Measurements from ENCODE around the gene ZYG11A.
"Not testable (repeated sequence)": the region's sequence is repeated elsewhere in the genome, so short reads cannot be mapped to it uniquely, and the experiment has no call there.

The ZYG11A gene

GRCh38 chr1:52842643-52843310 is at the start of gene ZYG11A:
TSS of gene ZYG11A (plus strand) at chr1:52842760. CDS start at chr1:52842884, 124 bp downstream.
- Mint-ChIP-seq H3K4me1 (ENCODE audit: low read depth) (peaks cover 2% of the 10 kb centered on the region), H3K27me3 (ENCODE audit: low read depth) (peaks cover 38% of the 10 kb centered on the region), H3K4me3 (peak within 1 kb of the TSS; percentile 63), H3K27ac (no peak within 1 kb of the TSS), H3K9me3 (no peaks in the 10 kb centered on the region), H3K36me3 (ENCODE audit: low read depth) (no peaks in the 10 kb centered on the region)

- H3K27ac Mint-ChIP-seq; H3K36me3 Mint-ChIP-seq (ENCODE audit: low read depth); H3K27me3 Mint-ChIP-seq (ENCODE audit: low read depth); H3K4me1 Mint-ChIP-seq (ENCODE audit: low read depth); H3K9me3 Mint-ChIP-seq; H3K4me3 Mint-ChIP-seq: not testable (repeated sequence)
Measured at GRCh38 chr1:52793717-52794116, 48.8 kb upstream of the ZYG11A start.

GRCh38 chr1:52795464-52795863 is 47.1 kb upstream of the ZYG11A start:
- H3K9me3 Mint-ChIP-seq: no peaks in the 10 kb centered on the region
- no peak overlapping the region for H3K4me3 Mint-ChIP-seq
- H3K36me3 Mint-ChIP-seq (ENCODE audit: low read depth): peaks cover 7% of the 10 kb centered on the region
- no peak overlapping the region for H3K27ac Mint-ChIP-seq
- H3K27me3 Mint-ChIP-seq (ENCODE audit: low read depth): no peaks in the 10 kb centered on the region
- no peaks in the 10 kb centered on the region for H3K4me1 Mint-ChIP-seq (ENCODE audit: low read depth)

GRCh38 chr1:52798331-52798730 is 44.2 kb upstream of the ZYG11A start:
- Mint-ChIP-seq H3K4me1 (ENCODE audit: low read depth) (no peaks in the 10 kb centered on the region), H3K36me3 (ENCODE audit: low read depth) (peaks cover 7% of the 10 kb centered on the region), H3K9me3 (no peaks in the 10 kb centered on the region), H3K27ac (no peak overlapping the region), H3K4me3 (no peak overlapping the region), H3K27me3 (ENCODE audit: low read depth) (no peaks in the 10 kb centered on the region)

- peaks cover 5% of the 10 kb centered on the region for H3K36me3 Mint-ChIP-seq (ENCODE audit: low read depth)
- no peaks in the 10 kb centered on the region for H3K9me3 Mint-ChIP-seq
- no peaks in the 10 kb centered on the region for H3K4me1 Mint-ChIP-seq (ENCODE audit: low read depth)
- no peak overlapping the region for H3K4me3 Mint-ChIP-seq
- no peak overlapping the region for H3K27ac Mint-ChIP-seq
- H3K27me3 Mint-ChIP-seq (ENCODE audit: low read depth): no peaks in the 10 kb centered on the region
Measured at GRCh38 chr1:52801011-52801410, 41.5 kb upstream of the ZYG11A start.

- not testable (repeated sequence) for H3K36me3 Mint-ChIP-seq (ENCODE audit: low read depth); H3K27ac Mint-ChIP-seq; H3K4me3 Mint-ChIP-seq; H3K4me1 Mint-ChIP-seq (ENCODE audit: low read depth); H3K27me3 Mint-ChIP-seq (ENCODE audit: low read depth); H3K9me3 Mint-ChIP-seq
Measured at GRCh38 chr1:52804083-52804482, 38.5 kb upstream of the ZYG11A start.

- no peaks in the 10 kb centered on the region for H3K9me3 Mint-ChIP-seq
- H3K27ac Mint-ChIP-seq: no peak overlapping the region
- H3K27me3 Mint-ChIP-seq (ENCODE audit: low read depth): no peaks in the 10 kb centered on the region
Measured at GRCh38 chr1:52814465-52814864, 28.1 kb upstream of the ZYG11A start.

GRCh38 chr1:52820830-52821229 is 21.7 kb upstream of the ZYG11A start:
- not testable (repeated sequence) for H3K9me3 Mint-ChIP-seq; H3K4me3 Mint-ChIP-seq; H3K36me3 Mint-ChIP-seq (ENCODE audit: low read depth); H3K27ac Mint-ChIP-seq; H3K27me3 Mint-ChIP-seq (ENCODE audit: low read depth); H3K4me1 Mint-ChIP-seq (ENCODE audit: low read depth)

More at GRCh38 chr1:52814465-52814864, 28.1 kb upstream of the ZYG11A start:
- H3K36me3 Mint-ChIP-seq (ENCODE audit: low read depth): peaks cover 4% of the 10 kb centered on the region
- no peak overlapping the region for H3K4me3 Mint-ChIP-seq
- H3K4me1 Mint-ChIP-seq (ENCODE audit: low read depth): no peaks in the 10 kb centered on the region

GRCh38 chr1:52825868-52826267 is 16.7 kb upstream of the ZYG11A start:
- Mint-ChIP-seq H3K9me3 (no peaks in the 10 kb centered on the region), H3K36me3 (ENCODE audit: low read depth) (peaks cover 4% of the 10 kb centered on the region), H3K27me3 (ENCODE audit: low read depth) (no peaks in the 10 kb centered on the region), H3K4me1 (ENCODE audit: low read depth) (no peaks in the 10 kb centered on the region), H3K4me3 (no peak overlapping the region), H3K27ac (no peak overlapping the region)

GRCh38 chr1:52834798-52835197 is 7.8 kb upstream of the ZYG11A start:
- Mint-ChIP-seq H3K4me3 (no peak overlapping the region), H3K4me1 (ENCODE audit: low read depth) (no peaks in the 10 kb centered on the region), H3K27me3 (ENCODE audit: low read depth) (peaks cover 4% of the 10 kb centered on the region), H3K27ac (no peak overlapping the region), H3K9me3 (no peaks in the 10 kb centered on the region), H3K36me3 (ENCODE audit: low read depth) (no peaks in the 10 kb centered on the region)

- Mint-ChIP-seq H3K27me3 (ENCODE audit: low read depth) (peaks cover 7% of the 10 kb centered on the region), H3K4me3 (no peak overlapping the region), H3K36me3 (ENCODE audit: low read depth) (no peaks in the 10 kb centered on the region), H3K9me3 (no peaks in the 10 kb centered on the region), H3K4me1 (ENCODE audit: low read depth) (no peaks in the 10 kb centered on the region), H3K27ac (no peak overlapping the region)
Measured at GRCh38 chr1:52836035-52836434, 6.5 kb upstream of the ZYG11A start.

- H3K4me1 Mint-ChIP-seq (ENCODE audit: low read depth); H3K9me3 Mint-ChIP-seq: not testable (repeated sequence)
Measured at GRCh38 chr1:52839175-52839574, 3.4 kb upstream of the ZYG11A start.

GRCh38 chr1:52845119-52845518 is 2.6 kb downstream of the ZYG11A start:
- not testable (repeated sequence) for H3K4me3 Mint-ChIP-seq; H3K36me3 Mint-ChIP-seq (ENCODE audit: low read depth); H3K4me1 Mint-ChIP-seq (ENCODE audit: low read depth); H3K9me3 Mint-ChIP-seq; H3K27ac Mint-ChIP-seq
- H3K27me3 Mint-ChIP-seq (ENCODE audit: low read depth): peaks cover 38% of the 10 kb centered on the region

More at GRCh38 chr1:52839175-52839574, 3.4 kb upstream of the ZYG11A start:
- H3K4me3 Mint-ChIP-seq; H3K27ac Mint-ChIP-seq; H3K36me3 Mint-ChIP-seq (ENCODE audit: low read depth): not testable (repeated sequence)
- H3K27me3 Mint-ChIP-seq (ENCODE audit: low read depth): peaks cover 31% of the 10 kb centered on the region

GRCh38 chr1:52848423-52848822 is 5.9 kb downstream of the ZYG11A start:
- Mint-ChIP-seq H3K36me3 (ENCODE audit: low read depth) (no peaks in the 10 kb centered on the region), H3K27me3 (ENCODE audit: low read depth) (peaks cover 19% of the 10 kb centered on the region), H3K4me1 (ENCODE audit: low read depth) (no peaks in the 10 kb centered on the region), H3K4me3 (no peak overlapping the region), H3K27ac (no peak overlapping the region), H3K9me3 (no peaks in the 10 kb centered on the region)

GRCh38 chr1:52850951-52851350 is 8.4 kb downstream of the ZYG11A start:
- Mint-ChIP-seq H3K4me1 (ENCODE audit: low read depth) (no peaks in the 10 kb centered on the region), H3K27ac (no peak overlapping the region), H3K9me3 (no peaks in the 10 kb centered on the region), H3K27me3 (ENCODE audit: low read depth) (peaks cover 7% of the 10 kb centered on the region), H3K4me3 (no peak overlapping the region), H3K36me3 (ENCODE audit: low read depth) (no peaks in the 10 kb centered on the region)

- Mint-ChIP-seq H3K9me3 (no peaks in the 10 kb centered on the region), H3K4me3 (no peak overlapping the region)
Measured at GRCh38 chr1:52852854-52853253, 10.3 kb downstream of the ZYG11A start.

More at GRCh38 chr1:52852854-52853253, 10.3 kb downstream of the ZYG11A start:
- Mint-ChIP-seq H3K27me3 (ENCODE audit: low read depth) (peaks cover 5% of the 10 kb centered on the region), H3K36me3 (ENCODE audit: low read depth) (no peaks in the 10 kb centered on the region), H3K27ac (no peak overlapping the region), H3K4me1 (ENCODE audit: low read depth) (no peaks in the 10 kb centered on the region)

Measured in T-helper 1 cell treated with Interleukin-12 subunit alpha and Interleukin-12 subunit beta and Interleukin-4 antibody, amounts not matched to agents 30 μg/mL and 1 μg/mL, for 36 hours (primary cell).